GM19035 (cell line): ENCODE results near the gene CLCC1.

Experiments used
- ATAC-seq: cut with Tn5 transposase; IDR thresholded peaks from one replicate; pipeline ENCODE4 v1.9.1; 2021; ENCODE audit not compliant: unreplicated experiment

The CLCC1 gene

GRCh38 chr1:108925920-108926319, 37.4 kb downstream of the CLCC1 start:
- no peak for ATAC-seq

- ATAC-seq: no peak
Measured at GRCh38 chr1:108916788-108917187, 46.5 kb downstream of the CLCC1 start.
